Thyroid gland (tissue), 4 donors: ENCODE measurements around the gene HELZ. TPM values are rescaled to one million over a fixed set of nuclear protein-coding genes. Genes with fewer than 3 reads are reported as not detected.
"Not testable (repeated sequence)": the region's sequence is repeated elsewhere in the genome, so short reads cannot be mapped to it uniquely, and the experiment has no call there.

ENCODE experiments used
- DNase-seq, 2 donors: peaks; one replicate each; pipeline ENCODE4 v3.0.0-alpha.2; 2019
- H3K27ac ChIP-seq, 3 donors: fragments of 200-600 bp; sonication (generic); 1 replicate in 2 of 3; 2 replicates in 1 of 3; pipeline ENCODE4 v1.5.1; 2016 to 2019; ENCODE audit warnings: mild to moderate bottlenecking in 1 of 3, moderate library complexity in 1 of 3
- H3K27me3 ChIP-seq: fragments of 200-600 bp; sonication (generic); one replicate; pipeline ENCODE4 v1.5.1; 2019
- H3K36me3 ChIP-seq, 2 donors: fragments of 200-600 bp; sonication (generic); one replicate each; pipeline ENCODE4 v1.5.1; 2016 to 2019
- H3K4me1 ChIP-seq, 2 donors: fragments of 200-600 bp; sonication (generic); one replicate each; pipeline ENCODE4 v1.5.1; 2017 to 2019
- H3K4me3 ChIP-seq, 3 donors: fragments of 200-600 bp; sonication (generic); replicated peaks in 1 of 3; 1 replicate in 2 of 3; 2 replicates in 1 of 3; pipeline ENCODE4 v1.5.1; 2016; ENCODE audit warnings: mild to moderate bottlenecking in 1 of 3
- H3K9me3 ChIP-seq: fragments of 200-600 bp; sonication (generic); one replicate; pipeline ENCODE4 v1.5.1; 2017
- CTCF ChIP-seq, 6 experiments: fragments of 200-600 bp in 3 of 6; fragments of 450-650 bp in 3 of 6; sonication (generic) in 3 of 6; IDR thresholded peaks; one replicate each; pipeline ENCODE4 v1.5.1; 2016 to 2019; ENCODE audit warnings: antibody characterized with exemption in 6 of 6, mild to moderate bottlenecking in 2 of 6, inconsistent platforms in 1 of 6, moderate library complexity in 1 of 6
- POLR2A ChIP-seq, 2 donors: fragments of 450-650 bp; IDR thresholded peaks; one replicate each; pipeline ENCODE4 v1.6.1; 2017; ENCODE audit warnings: antibody characterized with exemption in 2 of 2, mild to moderate bottlenecking in 2 of 2, moderate library complexity in 1 of 2
- WGBS, 2 donors: methylation state at CpG; one replicate each; pipeline ENCODE4 v1.1.5; 2017; 5-methylcytosine and 5-hydroxymethylcytosine counted together
- intact Hi-C: fragments of 100-400 bp; cut with DNase I; formaldehyde crosslinking; loops from one replicate; pipeline ENCODE4 v1.15.1; 2023
- total RNA-seq, 4 donors: library from RNA; depleted of rRNA; stranded (reverse); fragments of >200 nt; gene quantifications; one replicate each; pipeline ENCODE4 v1.2.3, GENCODE V29; 2016

HELZ gene
- total RNA-seq, 4 donors from 2014 or later: 63.4 to 134 (median 88.2) TPM

- DNase-seq: no peak
- Histone ChIP-seq H3K4me1 (no peaks in the 10 kb centered on the region), H3K4me3 (no peak overlapping the region), H3K9me3 (no peaks in the 10 kb centered on the region), H3K27ac (no peak overlapping the region), H3K27me3 (no peaks in the 10 kb centered on the region), H3K36me3 (no peaks in the 10 kb centered on the region)
- intact Hi-C loops: no loop called here
- TF ChIP-seq POLR2A (IDR thresholded peaks at IDR 0.05): no peak
- no peak for TF ChIP-seq CTCF (IDR thresholded peaks at IDR 0.05)
- 84 to 91% methylated on average over 11 to 12 of the region's 12 CpGs for WGBS, 2 donors
These were observed 201.7 kb downstream of the HELZ start for GRCh38 chr17:67043283-67043682.

- no peaks in the 10 kb centered on the region for H3K9me3 ChIP-seq
- H3K36me3 ChIP-seq: no peaks in the 10 kb centered on the region
- WGBS, 2 donors: 60 to 63% methylated on average over 11 of the region's 11 CpGs
- intact Hi-C loops: no loop called here
- H3K27me3 ChIP-seq: no peaks in the 10 kb centered on the region
- no peak for DNase-seq
- H3K4me3 ChIP-seq: no peak overlapping the region
- no peak overlapping the region for H3K27ac ChIP-seq
- no peak for TF ChIP-seq CTCF (IDR thresholded peaks at IDR 0.05)
- TF ChIP-seq POLR2A (IDR thresholded peaks at IDR 0.05): no peak
- H3K4me1 ChIP-seq: no peaks in the 10 kb centered on the region
These were observed 202.8 kb downstream of the HELZ start for GRCh38 chr17:67041941-67042899.

GRCh38 chr17:67041531-67041930 lies 203.5 kb downstream of the HELZ start:
- H3K4me1 ChIP-seq: no peaks in the 10 kb centered on the region
- intact Hi-C loops: no loop called here
- no peak for DNase-seq
- H3K4me3 ChIP-seq: no peak overlapping the region
- H3K36me3 ChIP-seq: no peaks in the 10 kb centered on the region
- 71 to 78% methylated on average over 7 of the region's 7 CpGs for WGBS, 2 donors
- H3K27ac ChIP-seq: no peak overlapping the region
- H3K9me3 ChIP-seq: no peaks in the 10 kb centered on the region
- TF ChIP-seq CTCF (IDR thresholded peaks at IDR 0.05) (no peak), POLR2A (IDR thresholded peaks at IDR 0.05) (no peak)
- no peaks in the 10 kb centered on the region for H3K27me3 ChIP-seq

GRCh38 chr17:67041119-67041518 lies 203.9 kb downstream of the HELZ start:
- 90 to 91% methylated on average over 5 of the region's 5 CpGs for WGBS, 2 donors
- H3K4me1 ChIP-seq, H3K27me3 ChIP-seq, intact Hi-C loops, DNase-seq, H3K36me3 ChIP-seq, H3K4me3 ChIP-seq, H3K27ac ChIP-seq, H3K9me3 ChIP-seq: not testable (repeated sequence)

- WGBS, 2 donors: 86 to 88% methylated on average over 6 of the region's 6 CpGs
- Histone ChIP-seq H3K4me1 (no peaks in the 10 kb centered on the region), H3K4me3 (no peak overlapping the region), H3K36me3 (no peaks in the 10 kb centered on the region), H3K27me3 (no peaks in the 10 kb centered on the region), H3K9me3 (no peaks in the 10 kb centered on the region), H3K27ac (no peak overlapping the region)
- TF ChIP-seq POLR2A (IDR thresholded peaks at IDR 0.05): no peak
- TF ChIP-seq CTCF (IDR thresholded peaks at IDR 0.05): no peak
- intact Hi-C loops: no loop called here
- DNase-seq: no peak
These were observed 204.3 kb downstream of the HELZ start for GRCh38 chr17:67040652-67041051.
